Body of pancreas (tissue), 4 donors: ENCODE measurements around the gene ASTN2. TPM values are rescaled to one million over a fixed set of nuclear protein-coding genes. Genes with fewer than 3 reads are reported as not detected.

ENCODE experiments used
- ATAC-seq: fragments of 150-250 bp; one replicate; pipeline ENCODE4 v1.9.1; 2016
- DNase-seq, 4 donors: peaks; one replicate each; pipeline ENCODE4 v3.0.0-alpha.2; 2019
- H3K27ac ChIP-seq, 4 donors: fragments of 200-600 bp; sonication (generic); 1 replicate in 3 of 4; 2 replicates in 1 of 4; pipeline versions ENCODE4 v1.5.1 to v1.6.1; 2016 to 2019; ENCODE audit warnings: mild to moderate bottlenecking in 1 of 4, mixed read lengths in 1 of 4, moderate library complexity in 1 of 4
- H3K27me3 ChIP-seq, 2 donors: fragments of 200-600 bp; sonication (generic); one replicate each; pipeline ENCODE4 v1.6.0; 2016; ENCODE audit warnings: mild to moderate bottlenecking in 1 of 2
- H3K36me3 ChIP-seq, 2 donors: fragments of 200-600 bp; sonication (generic); replicated peaks in 1 of 2; 2 replicates each; pipeline ENCODE4 v1.5.1; 2016; ENCODE audit warnings: low read depth in 2 of 2; ENCODE audit not compliant: insufficient read depth in 1 of 2
- H3K4me1 ChIP-seq: fragments of 200-600 bp; sonication (generic); one replicate; pipeline ENCODE4 v1.6.0; 2016
- H3K4me3 ChIP-seq, 2 donors: fragments of 200-600 bp; sonication (generic); 1 replicate in 1 of 2; 2 replicates in 1 of 2; pipeline ENCODE4 v1.5.1; 2016 to 2019
- H3K9me3 ChIP-seq, 3 donors: fragments of 200-600 bp; sonication (generic); 1 replicate in 2 of 3; 2 replicates in 1 of 3; pipeline ENCODE4 v1.5.1; 2016
- CTCF ChIP-seq, 7 experiments: fragments of 450-650 bp in 4 of 7; fragments of 200-600 bp in 3 of 7; sonication (generic) in 3 of 7; IDR thresholded peaks; one replicate each; pipeline ENCODE4 v1.5.1; 2016 to 2019; ENCODE audit warnings: antibody characterized with exemption in 7 of 7
- POLR2A ChIP-seq, 3 donors: fragments of 450-650 bp; IDR thresholded peaks; one replicate each; pipeline ENCODE4 v1.6.1; 2016; ENCODE audit warnings: antibody characterized with exemption in 3 of 3, mild to moderate bottlenecking in 2 of 3
- WGBS, 2 donors: methylation state at CpG; one replicate each; pipeline ENCODE4 v1.1.5; 2017; 5-methylcytosine and 5-hydroxymethylcytosine counted together
- intact Hi-C: fragments of 100-400 bp; cut with DNase I; formaldehyde crosslinking; loops from one replicate; pipeline ENCODE4 v1.15.1; 2023
- total RNA-seq, 2 donors: library from RNA; depleted of rRNA; stranded (reverse); fragments of >200 nt; gene quantifications; one replicate each; pipeline ENCODE4 v1.1.0, GENCODE V29; 2016

The ASTN2 gene
- total RNA-seq, 2 donors from 2014 or later = 8.2 to 9.6 TPM

DNA sequence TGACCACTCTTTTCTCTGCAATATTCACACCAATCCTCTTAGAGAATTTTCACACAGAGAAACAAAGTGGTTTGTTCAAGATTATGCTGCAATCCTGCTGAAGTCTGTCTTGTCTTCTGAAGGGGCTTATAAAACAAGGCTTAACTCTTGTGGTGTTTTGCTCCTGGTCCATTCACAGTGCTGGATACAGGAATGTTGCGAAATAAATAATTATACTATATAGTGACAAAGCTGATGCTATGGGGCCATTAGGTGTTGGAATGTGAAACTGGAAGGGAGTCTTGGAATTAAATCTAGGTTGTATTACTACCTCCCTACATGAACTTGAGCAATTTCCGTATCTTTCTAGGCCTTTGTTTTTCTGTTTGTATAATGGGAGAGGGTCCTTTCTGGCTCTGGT is 557.5 kb downstream of the ASTN2 start:
- TF ChIP-seq CTCF (IDR thresholded peaks at IDR 0.05) (no peak), POLR2A (IDR thresholded peaks at IDR 0.05) (no peak)
- H3K36me3 ChIP-seq = no peaks in the 10 kb centered on the region
- DNase-seq (no peak), ATAC-seq (no peak)
- H3K9me3 ChIP-seq = no peaks in the 10 kb centered on the region
- no peaks in the 10 kb centered on the region for H3K27me3 ChIP-seq
- H3K27ac ChIP-seq = no peak overlapping the region
- WGBS, 2 donors = 40 to 95% methylated on average over 2 of the region's 2 CpGs
- H3K4me1 ChIP-seq = no peaks in the 10 kb centered on the region
- no peak overlapping the region for H3K4me3 ChIP-seq
- intact Hi-C loops = no loop called here

- DNase-seq (no peak), ATAC-seq (no peak)
- Histone ChIP-seq H3K4me3 (no peak overlapping the region), H3K9me3 (no peaks in the 10 kb centered on the region), H3K27me3 (no peaks in the 10 kb centered on the region), H3K36me3 (no peaks in the 10 kb centered on the region), H3K4me1 (no peaks in the 10 kb centered on the region), H3K27ac (no peak overlapping the region)
- no peak for TF ChIP-seq POLR2A (IDR thresholded peaks at IDR 0.05)
- TF ChIP-seq CTCF (IDR thresholded peaks at IDR 0.05) = no peak
- 80 to 81% methylated on average over 4 of the region's 4 CpGs for WGBS, 2 donors
- intact Hi-C loops = no loop called here
These were observed 558.8 kb downstream of the ASTN2 start for GRCh38 chr9:116855881-116856662.

GRCh38 chr9:116849721-116850120 is 565.1 kb downstream of the ASTN2 start:
- intact Hi-C loops = no loop called here
- Histone ChIP-seq H3K4me1 (no peaks in the 10 kb centered on the region), H3K4me3 (no peak overlapping the region), H3K27ac (no peak overlapping the region), H3K9me3 (no peaks in the 10 kb centered on the region), H3K27me3 (no peaks in the 10 kb centered on the region), H3K36me3 (no peaks in the 10 kb centered on the region)
- DNase-seq (no peak), ATAC-seq (no peak)
- TF ChIP-seq CTCF (IDR thresholded peaks at IDR 0.05) = no peak
- TF ChIP-seq POLR2A (IDR thresholded peaks at IDR 0.05) = no peak
- 60 to 73% methylated on average over 3 of the region's 3 CpGs for WGBS, 2 donors

DNA sequence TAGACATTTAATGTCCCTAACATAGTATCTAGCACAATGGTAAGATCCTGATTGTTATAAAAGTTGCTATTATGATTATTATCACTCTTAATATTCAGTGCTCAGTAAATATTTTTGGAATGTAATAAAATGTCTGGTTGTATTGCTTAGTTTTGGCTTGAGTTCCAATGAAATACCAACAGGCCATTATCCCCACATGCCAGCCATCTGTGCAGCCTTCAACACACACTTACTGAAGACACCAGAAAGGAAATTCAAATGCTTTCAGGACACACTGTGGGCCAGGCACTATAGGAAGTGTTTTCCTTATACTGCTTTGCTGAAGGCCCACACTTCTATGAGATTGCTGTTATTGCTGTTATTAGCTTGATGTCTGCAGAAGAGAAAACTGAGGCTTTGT is 570.2 kb downstream of the ASTN2 start:
- Histone ChIP-seq H3K9me3 (no peaks in the 10 kb centered on the region), H3K27me3 (no peaks in the 10 kb centered on the region), H3K4me3 (no peak overlapping the region), H3K4me1 (no peaks in the 10 kb centered on the region), H3K36me3 (no peaks in the 10 kb centered on the region), H3K27ac (no peak overlapping the region)
- DNase-seq (no peak), ATAC-seq (no peak)
- intact Hi-C loops = no loop called here
- TF ChIP-seq POLR2A (IDR thresholded peaks at IDR 0.05) = no peak
- TF ChIP-seq CTCF (IDR thresholded peaks at IDR 0.05) = no peak
